Measurements from ENCODE around the gene LTF.

The LTF gene

DNA sequence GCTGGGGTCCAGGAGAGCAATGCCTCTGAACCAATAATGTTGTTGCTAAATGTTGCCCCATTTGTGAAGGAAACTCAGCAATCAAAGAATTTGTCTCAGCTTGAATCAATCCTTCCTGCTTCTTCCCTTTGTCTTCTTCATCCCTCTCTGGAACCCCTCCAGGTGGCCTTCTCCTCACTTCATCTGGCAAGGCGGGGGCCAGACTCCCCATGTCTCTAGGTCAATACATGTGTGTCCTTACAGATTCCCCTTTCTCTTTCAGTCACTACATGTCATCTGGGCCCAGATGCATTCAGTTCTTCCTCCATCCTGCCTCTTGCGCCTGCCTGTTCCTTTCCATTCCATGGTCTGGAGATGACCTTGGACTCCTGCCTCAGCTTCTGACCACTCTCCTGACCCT is 8.0 kb upstream of the LTF start:
- no peaks in the 10 kb centered on the region for H3K27me3 ChIP-seq (ENCODE audit: insufficient read depth, poor library complexity, severe bottlenecking)
- DNase-seq (ENCODE audit: low spot score): no peak
- H3K9me3 ChIP-seq (ENCODE audit: severe bottlenecking): no peaks in the 10 kb centered on the region
- H3K36me3 ChIP-seq (ENCODE audit: low read depth): no peaks in the 10 kb centered on the region
- H3K27ac ChIP-seq (ENCODE audit: poor library complexity, severe bottlenecking): no peak overlapping the region
- H3K4me3 ChIP-seq (ENCODE audit: severe bottlenecking): no peak overlapping the region
- ATAC-seq (ENCODE audit: low read depth): no peak
- no peaks in the 10 kb centered on the region for H3K4me1 ChIP-seq (ENCODE audit: insufficient read depth, poor library complexity, severe bottlenecking)
- TF ChIP-seq, protein P1, sequence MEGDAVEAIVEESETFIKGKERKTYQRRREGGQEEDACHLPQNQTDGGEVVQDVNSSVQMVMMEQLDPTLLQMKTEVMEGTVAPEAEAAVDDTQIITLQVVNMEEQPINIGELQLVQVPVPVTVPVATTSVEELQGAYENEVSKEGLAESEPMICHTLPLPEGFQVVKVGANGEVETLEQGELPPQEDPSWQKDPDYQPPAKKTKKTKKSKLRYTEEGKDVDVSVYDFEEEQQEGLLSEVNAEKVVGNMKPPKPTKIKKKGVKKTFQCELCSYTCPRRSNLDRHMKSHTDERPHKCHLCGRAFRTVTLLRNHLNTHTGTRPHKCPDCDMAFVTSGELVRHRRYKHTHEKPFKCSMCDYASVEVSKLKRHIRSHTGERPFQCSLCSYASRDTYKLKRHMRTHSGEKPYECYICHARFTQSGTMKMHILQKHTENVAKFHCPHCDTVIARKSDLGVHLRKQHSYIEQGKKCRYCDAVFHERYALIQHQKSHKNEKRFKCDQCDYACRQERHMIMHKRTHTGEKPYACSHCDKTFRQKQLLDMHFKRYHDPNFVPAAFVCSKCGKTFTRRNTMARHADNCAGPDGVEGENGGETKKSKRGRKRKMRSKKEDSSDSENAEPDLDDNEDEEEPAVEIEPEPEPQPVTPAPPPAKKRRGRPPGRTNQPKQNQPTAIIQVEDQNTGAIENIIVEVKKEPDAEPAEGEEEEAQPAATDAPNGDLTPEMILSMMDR (IDR thresholded peaks at IDR 0.05; ENCODE audit: poor library complexity, severe bottlenecking): no peak

DNA sequence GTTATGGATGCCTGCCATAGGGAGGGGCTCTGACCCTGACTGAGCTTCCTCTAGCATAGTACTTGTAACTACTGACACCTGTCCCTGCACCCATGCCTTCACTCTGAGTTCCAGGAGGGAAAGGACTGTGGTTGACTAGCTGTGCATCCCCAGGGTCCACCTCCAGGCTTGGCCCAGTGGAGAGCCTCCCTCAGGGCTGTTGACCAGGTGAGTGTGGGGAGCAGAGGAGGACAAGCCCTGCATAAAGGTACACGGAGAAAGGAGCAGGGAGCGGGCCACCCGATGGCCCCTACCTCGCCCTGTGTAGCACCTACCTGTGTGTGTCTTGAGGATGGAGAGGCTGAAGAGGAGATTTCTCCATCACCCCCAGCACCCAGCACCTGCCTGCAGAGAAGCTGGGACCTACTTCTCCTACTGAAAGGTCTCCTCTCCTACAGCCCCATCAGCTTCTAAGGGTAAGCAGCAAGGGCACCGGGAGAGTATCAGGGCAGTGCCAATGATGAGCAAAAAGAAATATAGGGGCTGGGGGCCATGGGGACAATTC is 6.7 kb upstream of the LTF start:
- no peak for DNase-seq (ENCODE audit: low spot score)
- no peak for ATAC-seq (ENCODE audit: low read depth)
- TF ChIP-seq, protein P1 (IDR thresholded peaks at IDR 0.05; ENCODE audit: poor library complexity, severe bottlenecking): no peak

DNA sequence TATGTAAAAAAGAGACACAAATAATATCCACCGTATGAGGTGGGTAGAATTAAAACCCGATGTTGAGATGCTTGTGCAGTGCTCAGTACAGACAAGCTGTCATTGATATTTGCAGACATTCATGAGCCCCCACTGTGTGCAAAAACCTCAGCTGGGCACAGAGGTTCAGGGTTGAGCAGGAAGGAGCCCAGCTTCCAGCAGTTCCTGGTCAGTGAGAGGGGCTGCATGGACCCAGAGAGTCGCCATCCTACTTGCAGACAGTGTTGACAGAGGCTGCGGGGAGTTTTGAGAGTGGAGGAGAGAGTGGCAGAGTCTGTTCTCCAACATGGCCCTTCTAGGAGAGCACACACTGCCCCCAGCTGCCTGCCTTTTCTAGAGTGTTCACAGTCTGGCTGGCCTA is 6.1 kb upstream of the LTF start:
- H3K27ac ChIP-seq (ENCODE audit: poor library complexity, severe bottlenecking): no peak overlapping the region
- TF ChIP-seq, protein P1 (IDR thresholded peaks at IDR 0.05; ENCODE audit: poor library complexity, severe bottlenecking): no peak
- H3K9me3 ChIP-seq (ENCODE audit: severe bottlenecking): no peaks in the 10 kb centered on the region
- H3K27me3 ChIP-seq (ENCODE audit: insufficient read depth, poor library complexity, severe bottlenecking): no peaks in the 10 kb centered on the region
- DNase-seq (ENCODE audit: low spot score) (no peak), ATAC-seq (ENCODE audit: low read depth) (no peak)
- H3K36me3 ChIP-seq (ENCODE audit: low read depth): no peaks in the 10 kb centered on the region
- no peaks in the 10 kb centered on the region for H3K4me1 ChIP-seq (ENCODE audit: insufficient read depth, poor library complexity, severe bottlenecking)
- H3K4me3 ChIP-seq (ENCODE audit: severe bottlenecking): no peak overlapping the region

More for the DNA sequence above, 6.7 kb upstream of the LTF start:
- H3K4me3 ChIP-seq (ENCODE audit: severe bottlenecking): no peak overlapping the region
- H3K27me3 ChIP-seq (ENCODE audit: insufficient read depth, poor library complexity, severe bottlenecking): no peaks in the 10 kb centered on the region
- H3K9me3 ChIP-seq (ENCODE audit: severe bottlenecking): no peaks in the 10 kb centered on the region
- no peaks in the 10 kb centered on the region for H3K36me3 ChIP-seq (ENCODE audit: low read depth)
- no peak overlapping the region for H3K27ac ChIP-seq (ENCODE audit: poor library complexity, severe bottlenecking)
- no peaks in the 10 kb centered on the region for H3K4me1 ChIP-seq (ENCODE audit: insufficient read depth, poor library complexity, severe bottlenecking)

DNA sequence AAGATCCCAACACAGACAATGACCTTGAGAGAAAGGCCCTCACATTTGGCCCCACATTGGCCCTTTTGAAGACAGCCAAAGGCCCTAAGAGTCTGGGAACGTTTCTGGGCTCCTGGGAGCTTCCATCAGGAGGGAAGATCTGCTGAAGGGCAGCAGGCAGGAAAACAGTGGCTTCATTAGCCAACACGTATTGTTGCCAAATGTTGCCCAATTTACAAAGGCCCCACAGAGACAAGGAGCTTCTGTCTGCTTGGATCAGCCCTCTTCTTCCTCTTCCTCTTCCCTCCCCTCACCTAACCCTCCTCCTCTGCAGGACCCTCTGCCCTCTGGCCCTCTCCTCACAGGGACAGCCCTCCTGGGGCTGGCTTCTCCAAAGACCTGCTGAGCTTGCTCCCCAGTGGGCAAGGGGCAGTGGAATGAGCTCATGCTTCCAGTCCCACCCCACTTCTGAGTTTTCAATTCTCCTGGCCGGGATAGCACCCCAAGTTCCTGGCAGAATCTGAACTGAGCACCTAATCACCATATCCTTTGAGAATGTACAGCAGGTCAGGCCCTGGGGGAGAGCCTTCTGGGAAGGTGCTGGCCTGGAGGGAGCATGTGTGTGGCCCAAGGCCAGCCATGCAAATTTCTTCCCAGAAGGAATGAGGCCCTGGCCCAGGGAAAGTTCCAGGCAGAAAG is 5.1 kb upstream of the LTF start:
- TF ChIP-seq, protein P1 (IDR thresholded peaks at IDR 0.05; ENCODE audit: poor library complexity, severe bottlenecking): no peak
- H3K27ac ChIP-seq (ENCODE audit: poor library complexity, severe bottlenecking): no peak overlapping the region
- no peaks in the 10 kb centered on the region for H3K36me3 ChIP-seq (ENCODE audit: low read depth)
- no peaks in the 10 kb centered on the region for H3K4me1 ChIP-seq (ENCODE audit: insufficient read depth, poor library complexity, severe bottlenecking)
- H3K9me3 ChIP-seq (ENCODE audit: severe bottlenecking): no peaks in the 10 kb centered on the region
- peaks cover 9% of the 10 kb centered on the region for H3K27me3 ChIP-seq (ENCODE audit: insufficient read depth, poor library complexity, severe bottlenecking)
- DNase-seq (ENCODE audit: low spot score) (no peak), ATAC-seq (ENCODE audit: low read depth) (no peak)
- no peak overlapping the region for H3K4me3 ChIP-seq (ENCODE audit: severe bottlenecking)

Data from RWPE2 (cell line).